Measurements from ENCODE around the gene KPNA6. TPM values are rescaled to one million over a fixed set of nuclear protein-coding genes. Genes with fewer than 3 reads are reported as not detected.
A peak's percentile ranks its signal among the peaks of the same experiment; 100 is the strongest.

KPNA6 gene
- total and polyA plus RNA-seq, 2 donors from 2014 or later, result 10.6 to 66.9 TPM

DNA sequence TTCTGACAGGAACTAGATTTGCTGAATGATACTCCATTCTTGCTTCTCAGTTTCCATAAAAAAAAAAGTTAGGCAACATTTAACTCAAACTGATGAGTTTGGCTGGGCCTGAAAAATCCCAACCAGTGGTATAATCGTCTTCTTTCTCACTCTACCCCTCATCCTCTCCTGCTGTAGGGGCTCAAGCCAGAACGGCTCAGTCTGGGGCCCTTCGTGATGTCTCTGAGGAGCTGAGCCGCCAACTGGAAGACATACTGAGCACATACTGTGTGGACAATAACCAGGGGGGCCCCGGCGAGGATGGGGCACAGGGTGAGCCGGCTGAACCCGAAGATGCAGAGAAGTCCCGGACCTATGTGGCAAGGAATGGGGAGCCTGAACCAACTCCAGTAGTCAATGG, 73.2 kb downstream of the KPNA6 start:
- H3K4me3 ChIP-seq (ENCODE audit: low read length in 3 of 3), result peak overlapping the region in 2 of 3 donors; percentile 62 to 76
- FAIRE-seq (no peak), DNase-seq (no peak)
- TF ChIP-seq, protein P1, sequence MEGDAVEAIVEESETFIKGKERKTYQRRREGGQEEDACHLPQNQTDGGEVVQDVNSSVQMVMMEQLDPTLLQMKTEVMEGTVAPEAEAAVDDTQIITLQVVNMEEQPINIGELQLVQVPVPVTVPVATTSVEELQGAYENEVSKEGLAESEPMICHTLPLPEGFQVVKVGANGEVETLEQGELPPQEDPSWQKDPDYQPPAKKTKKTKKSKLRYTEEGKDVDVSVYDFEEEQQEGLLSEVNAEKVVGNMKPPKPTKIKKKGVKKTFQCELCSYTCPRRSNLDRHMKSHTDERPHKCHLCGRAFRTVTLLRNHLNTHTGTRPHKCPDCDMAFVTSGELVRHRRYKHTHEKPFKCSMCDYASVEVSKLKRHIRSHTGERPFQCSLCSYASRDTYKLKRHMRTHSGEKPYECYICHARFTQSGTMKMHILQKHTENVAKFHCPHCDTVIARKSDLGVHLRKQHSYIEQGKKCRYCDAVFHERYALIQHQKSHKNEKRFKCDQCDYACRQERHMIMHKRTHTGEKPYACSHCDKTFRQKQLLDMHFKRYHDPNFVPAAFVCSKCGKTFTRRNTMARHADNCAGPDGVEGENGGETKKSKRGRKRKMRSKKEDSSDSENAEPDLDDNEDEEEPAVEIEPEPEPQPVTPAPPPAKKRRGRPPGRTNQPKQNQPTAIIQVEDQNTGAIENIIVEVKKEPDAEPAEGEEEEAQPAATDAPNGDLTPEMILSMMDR (IDR thresholded peaks at IDR 0.05; ENCODE audit: borderline replicate concordance, extremely low read depth, insufficient read depth), result no peak
- no peaks in the 10 kb centered on the region for H3K9me3 ChIP-seq (ENCODE audit: control insufficient read depth in 2 of 3, insufficient read depth in 1 of 3, low read length in 3 of 3)
- peak overlapping the region in 1 of 2 donors; percentile 49 for H3K27ac ChIP-seq (ENCODE audit: low read depth in 2 of 2, low read length in 2 of 2)
- H3K27me3 ChIP-seq (ENCODE audit: control insufficient read depth, insufficient read depth, low read length), result no peaks in the 10 kb centered on the region
- H3K9ac ChIP-seq (ENCODE audit: low read length in 3 of 3), result peak overlapping the region in 2 of 3 donors; percentile 14 to 94
- H3K4me1 ChIP-seq (ENCODE audit: control insufficient read depth in 2 of 3, insufficient read depth in 2 of 3, low read depth in 1 of 3, low read length in 3 of 3), result peaks cover 5 to 22% (median 19%) of the 10 kb centered on the region in 3 donors
- intact Hi-C loops (cut with DNase I), result no loop called here
- H3K36me3 ChIP-seq (ENCODE audit: control insufficient read depth in 2 of 3, insufficient read depth in 3 of 3, low read length in 3 of 3), result peaks cover 0 to 23% (median 9%) of the 10 kb centered on the region in 3 donors

DNA sequence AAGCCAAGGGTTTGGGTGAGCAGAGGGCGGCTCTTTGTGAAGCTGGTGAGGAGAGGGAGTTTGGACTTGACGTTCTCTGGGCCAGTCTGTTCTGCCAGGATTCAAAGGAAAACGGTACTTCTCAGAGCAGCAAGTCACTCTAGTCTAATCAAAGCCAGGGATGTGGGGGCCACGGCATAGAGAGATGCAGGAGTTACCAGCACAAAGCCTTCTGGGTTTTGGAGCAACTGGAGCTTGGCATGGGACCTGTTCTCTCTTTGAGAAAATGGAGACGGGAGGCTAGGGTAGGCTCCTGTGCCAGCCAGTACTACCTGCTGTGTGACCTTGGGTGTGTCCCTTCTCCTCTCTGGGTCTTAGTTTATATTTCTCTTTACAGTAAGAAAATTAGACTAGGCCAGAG, 73.7 kb downstream of the KPNA6 start:
- Histone ChIP-seq H3K9ac (ENCODE audit: low read length in 3 of 3) (no peak overlapping the region), H3K27ac (ENCODE audit: low read depth in 2 of 2, low read length in 2 of 2) (no peak overlapping the region), H3K36me3 (ENCODE audit: control insufficient read depth in 2 of 3, insufficient read depth in 3 of 3, low read length in 3 of 3) (peaks cover 0 to 28% (median 13%) of the 10 kb centered on the region in 3 donors), H3K4me1 (ENCODE audit: control insufficient read depth in 2 of 3, insufficient read depth in 2 of 3, low read depth in 1 of 3, low read length in 3 of 3) (peaks cover 5 to 22% (median 19%) of the 10 kb centered on the region in 3 donors), H3K27me3 (ENCODE audit: control insufficient read depth, insufficient read depth, low read length) (no peaks in the 10 kb centered on the region), H3K4me3 (ENCODE audit: low read length in 3 of 3) (no peak overlapping the region), H3K9me3 (ENCODE audit: control insufficient read depth in 2 of 3, insufficient read depth in 1 of 3, low read length in 3 of 3) (no peaks in the 10 kb centered on the region)
- DNase-seq (no peak), FAIRE-seq (no peak)
- intact Hi-C loops (cut with DNase I), result no loop called here
- TF ChIP-seq, protein P1 (IDR thresholded peaks at IDR 0.05; ENCODE audit: borderline replicate concordance, extremely low read depth, insufficient read depth), result no peak

DNA sequence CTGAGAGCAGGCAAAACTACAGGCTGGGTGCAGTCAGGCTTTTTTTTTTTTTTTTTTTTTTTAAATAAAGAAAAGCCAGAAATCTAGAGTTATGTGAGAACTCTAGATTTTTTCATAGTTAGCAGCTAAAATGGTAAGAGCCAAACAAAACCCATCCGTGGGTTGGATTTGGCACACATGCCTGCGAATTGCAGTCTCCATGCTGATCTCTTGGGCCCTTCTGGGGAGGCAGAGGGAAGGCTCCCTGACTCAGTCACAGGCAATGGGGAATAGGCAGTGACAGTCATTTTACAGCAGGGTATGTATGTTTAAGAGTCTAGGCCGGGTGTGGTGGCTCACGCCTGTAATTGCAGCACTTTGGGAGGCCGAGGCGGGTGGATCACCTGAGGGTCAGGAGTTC, 74.2 kb downstream of the KPNA6 start:
- no peaks in the 10 kb centered on the region for H3K9me3 ChIP-seq (ENCODE audit: control insufficient read depth in 2 of 3, insufficient read depth in 1 of 3, low read length in 3 of 3)
- DNase-seq (no peak), FAIRE-seq (no peak)
- no peak overlapping the region for H3K27ac ChIP-seq (ENCODE audit: low read depth in 2 of 2, low read length in 2 of 2)
- intact Hi-C loops (cut with DNase I), result no loop called here
- TF ChIP-seq, protein P1 (IDR thresholded peaks at IDR 0.05; ENCODE audit: borderline replicate concordance, extremely low read depth, insufficient read depth), result no peak
- H3K36me3 ChIP-seq (ENCODE audit: control insufficient read depth in 2 of 3, insufficient read depth in 3 of 3, low read length in 3 of 3), result peaks cover 0 to 29% (median 15%) of the 10 kb centered on the region in 3 donors
- H3K9ac ChIP-seq (ENCODE audit: low read length in 3 of 3), result no peak overlapping the region
- no peak overlapping the region for H3K4me3 ChIP-seq (ENCODE audit: low read length in 3 of 3)
- no peaks in the 10 kb centered on the region for H3K27me3 ChIP-seq (ENCODE audit: control insufficient read depth, insufficient read depth, low read length)
- H3K4me1 ChIP-seq (ENCODE audit: control insufficient read depth in 2 of 3, insufficient read depth in 2 of 3, low read depth in 1 of 3, low read length in 3 of 3), result peaks cover 5 to 22% (median 19%) of the 10 kb centered on the region in 3 donors

DNA sequence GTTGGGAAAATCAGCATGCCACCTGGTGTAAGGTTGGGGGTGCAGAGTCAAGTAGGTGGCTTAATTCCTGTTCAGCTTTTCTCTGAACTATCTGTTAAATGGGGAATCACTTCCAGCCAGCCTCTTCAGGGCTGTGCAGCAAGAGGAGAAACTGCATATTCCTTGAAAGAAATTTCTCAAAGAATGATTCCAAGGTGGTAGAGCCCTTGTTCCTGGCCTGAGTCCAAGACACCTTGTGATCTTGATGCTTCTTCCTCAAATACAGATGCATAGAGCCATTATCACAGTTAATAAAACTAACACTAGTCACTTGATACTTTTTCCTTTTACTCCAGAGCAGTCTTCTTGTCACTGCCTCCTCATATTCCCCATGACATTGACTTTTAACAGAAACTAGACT, 76.8 kb downstream of the KPNA6 start:
- Histone ChIP-seq H3K9me3 (ENCODE audit: control insufficient read depth in 2 of 3, insufficient read depth in 1 of 3, low read length in 3 of 3) (no peaks in the 10 kb centered on the region), H3K27ac (ENCODE audit: low read depth in 2 of 2, low read length in 2 of 2) (no peak overlapping the region), H3K4me3 (ENCODE audit: low read length in 3 of 3) (no peak overlapping the region), H3K27me3 (ENCODE audit: control insufficient read depth, insufficient read depth, low read length) (no peaks in the 10 kb centered on the region), H3K9ac (ENCODE audit: low read length in 3 of 3) (no peak overlapping the region), H3K36me3 (ENCODE audit: control insufficient read depth in 2 of 3, insufficient read depth in 3 of 3, low read length in 3 of 3) (peaks cover 7 to 50% (median 32%) of the 10 kb centered on the region in 3 donors), H3K4me1 (ENCODE audit: control insufficient read depth in 2 of 3, insufficient read depth in 2 of 3, low read depth in 1 of 3, low read length in 3 of 3) (peaks cover 0 to 14% (median 9%) of the 10 kb centered on the region in 3 donors)
- DNase-seq (no peak), FAIRE-seq (no peak)
- intact Hi-C loops (cut with DNase I), result no loop called here
- TF ChIP-seq, protein P1 (IDR thresholded peaks at IDR 0.05; ENCODE audit: borderline replicate concordance, extremely low read depth, insufficient read depth), result no peak

Data from kidney (tissue), 14 donors.